Measurements from ENCODE around the gene TTC23L.

DNA sequence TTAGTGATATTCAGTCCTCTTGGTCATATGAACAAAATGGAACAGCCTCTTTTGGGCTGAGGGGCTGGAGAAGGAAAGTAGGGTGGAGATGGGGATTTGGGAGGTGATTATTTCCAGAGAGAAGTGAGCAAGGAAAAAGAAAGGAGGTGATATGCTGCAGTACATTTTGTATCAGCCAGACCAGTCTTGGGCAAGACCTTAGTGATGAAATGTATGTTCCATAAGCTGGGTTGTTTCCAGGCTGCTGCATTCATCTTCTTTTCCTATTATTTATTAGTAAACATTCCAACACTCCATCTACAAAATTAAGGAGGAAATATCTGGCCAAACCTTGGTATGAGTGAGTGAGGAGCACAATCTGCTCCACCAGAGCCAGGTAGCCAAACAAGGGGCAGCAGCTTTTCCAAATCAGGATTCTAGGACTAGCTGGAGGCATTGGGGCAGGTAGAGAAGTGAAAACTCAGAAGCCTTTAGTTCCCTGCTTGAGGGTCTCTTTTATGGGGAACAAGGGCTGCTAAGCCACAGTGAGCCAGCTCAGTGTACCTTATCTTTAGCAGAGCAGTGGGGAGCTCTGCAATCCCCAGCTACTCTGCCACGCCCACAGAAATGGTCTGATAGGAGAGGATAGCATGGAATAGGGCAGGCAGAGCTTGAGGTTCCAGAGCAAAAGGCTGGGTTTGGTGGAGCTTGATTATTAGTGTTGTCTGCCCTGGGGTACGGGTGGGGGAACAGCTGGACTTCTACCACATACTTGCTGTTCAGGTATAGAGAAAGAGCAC lies 56.9 kb downstream of the TTC23L start:
- no peak for TF ChIP-seq POLR2A (IDR thresholded peaks at IDR 0.05)
- TF ChIP-seq, protein P1, sequence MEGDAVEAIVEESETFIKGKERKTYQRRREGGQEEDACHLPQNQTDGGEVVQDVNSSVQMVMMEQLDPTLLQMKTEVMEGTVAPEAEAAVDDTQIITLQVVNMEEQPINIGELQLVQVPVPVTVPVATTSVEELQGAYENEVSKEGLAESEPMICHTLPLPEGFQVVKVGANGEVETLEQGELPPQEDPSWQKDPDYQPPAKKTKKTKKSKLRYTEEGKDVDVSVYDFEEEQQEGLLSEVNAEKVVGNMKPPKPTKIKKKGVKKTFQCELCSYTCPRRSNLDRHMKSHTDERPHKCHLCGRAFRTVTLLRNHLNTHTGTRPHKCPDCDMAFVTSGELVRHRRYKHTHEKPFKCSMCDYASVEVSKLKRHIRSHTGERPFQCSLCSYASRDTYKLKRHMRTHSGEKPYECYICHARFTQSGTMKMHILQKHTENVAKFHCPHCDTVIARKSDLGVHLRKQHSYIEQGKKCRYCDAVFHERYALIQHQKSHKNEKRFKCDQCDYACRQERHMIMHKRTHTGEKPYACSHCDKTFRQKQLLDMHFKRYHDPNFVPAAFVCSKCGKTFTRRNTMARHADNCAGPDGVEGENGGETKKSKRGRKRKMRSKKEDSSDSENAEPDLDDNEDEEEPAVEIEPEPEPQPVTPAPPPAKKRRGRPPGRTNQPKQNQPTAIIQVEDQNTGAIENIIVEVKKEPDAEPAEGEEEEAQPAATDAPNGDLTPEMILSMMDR (IDR thresholded peaks at IDR 0.05): no peak
- no peak for TF ChIP-seq EP300 (IDR thresholded peaks at IDR 0.05)

Data from suprapubic skin (tissue), 3 donors.